Panc1 (cell line): ENCODE results near the gene ZBTB48. TPM values are rescaled to one million over a fixed set of nuclear protein-coding genes. Genes with fewer than 3 reads are reported as not detected.

Experiments
- ATAC-seq: fragments of 200-7000 bp; cut with Tn5 transposase; 2 replicates; pipeline ENCODE4 v1.9.1; 2020; ENCODE audit warnings: mild to moderate bottlenecking, moderate library complexity
- BruUV-seq: library from RNA; stranded (reverse); fragments of 400-500 nt; replicated peaks from 2 replicates; lab custom pipeline; 2021; lab: Mats Ljungman, UMichigan
- CTCF ChIA-PET: fragments of 300-600 bp; sonication (Branson Sonifier 250); formaldehyde crosslinking; loops from one replicate; lab custom pipeline; 2022; ENCODE audit warnings: antibody characterized with exemption; lab: Charles Lee
- POLR2A ChIA-PET: fragments of 300-600 bp; sonication (Branson Sonifier 250); formaldehyde crosslinking; loops from one replicate; lab custom pipeline; 2022; ENCODE audit warnings: antibody characterized with exemption; lab: Charles Lee
- DNase-seq: peaks from one replicate; pipeline ENCODE4 v3.0.0-alpha.2; 2010; ENCODE audit warnings: low read depth, low spot score
- H3K27ac ChIP-seq: 2 replicates; pipeline ENCODE4 v1.5.1; 2011; ENCODE audit warnings: mild to moderate bottlenecking, low read length, inconsistent platforms
- H3K27me3 ChIP-seq: fragments of 200-500 bp; sonication (Bioruptor generic); 2 replicates; pipeline ENCODE4 v1.6.0; 2014; ENCODE audit warnings: low read length, inconsistent platforms; ENCODE audit not compliant: control insufficient read depth, insufficient read depth
- H3K36me3 ChIP-seq: fragments of 200-500 bp; sonication (Bioruptor generic); 2 replicates; pipeline ENCODE4 v1.5.1; 2014; ENCODE audit warnings: inconsistent platforms, mild to moderate bottlenecking, low read length, moderate library complexity; ENCODE audit not compliant: control insufficient read depth, insufficient read depth
- H3K4me1 ChIP-seq: 2 replicates; pipeline ENCODE4 v1.5.1; 2011; ENCODE audit warnings: inconsistent platforms, mild to moderate bottlenecking, low read length, moderate library complexity; ENCODE audit not compliant: control insufficient read depth, insufficient read depth
- H3K4me3 ChIP-seq, 2 experiments: 2 replicates each; pipeline ENCODE4 v1.5.1; 2011 to 2012; ENCODE audit warnings: low read depth in 2 of 2, low read length in 2 of 2, mild to moderate bottlenecking in 2 of 2, inconsistent platforms in 1 of 2, moderate library complexity in 1 of 2
- H3K9me3 ChIP-seq: fragments of 200-500 bp; sonication (Bioruptor generic); 2 replicates; pipeline ENCODE4 v1.5.1; 2014; ENCODE audit warnings: low read depth, mild to moderate bottlenecking, inconsistent platforms, low read length, moderate library complexity; ENCODE audit not compliant: control insufficient read depth, insufficient read depth
- CTCF ChIP-seq: fragments of 450-650 bp; IDR thresholded peaks from 2 replicates; pipeline ENCODE4 v1.5.1; 2017; ENCODE audit warnings: mild to moderate bottlenecking
- POLR2AphosphoS5 ChIP-seq: IDR thresholded peaks from 2 replicates; pipeline ENCODE4 v1.6.1; 2012; ENCODE audit warnings: mild to moderate bottlenecking, low read depth, low read length, moderate library complexity
- SIN3A ChIP-seq: IDR thresholded peaks from 2 replicates; pipeline ENCODE4 v1.6.1; 2012; ENCODE audit warnings: low read depth, mild to moderate bottlenecking, low read length, moderate library complexity, borderline replicate concordance; ENCODE audit not compliant: insufficient read depth
- TCF7L2 ChIP-seq: IDR thresholded peaks from 2 replicates; pipeline ENCODE4 v1.6.1; 2011; ENCODE audit warnings: mild to moderate bottlenecking, low read depth, low read length, inconsistent platforms
- in situ Hi-C: cut with HindIII; loops from 2 replicates; pipeline ENCODE4 v1.10.0; 2016; ENCODE audit warnings: low sequenced_read_pairs, low pct_unique_long_range_greater_than_20kb
- intact Hi-C: fragments of 100-400 bp; cut with micrococcal nuclease; formaldehyde crosslinking; loops from one replicate; pipeline ENCODE4 v1.10.0; 2022; ENCODE audit not compliant: unreplicated experiment
- total RNA-seq: library from RNA; stranded (reverse); gene quantifications from one replicate; pipeline ENCODE4 v1.2.1, GENCODE V29; 2021; ENCODE audit not compliant: unreplicated experiment
- TF ChIP-seq, protein P1 (sequence below), 2 experiments: IDR thresholded peaks; 2 replicates each; pipeline ENCODE4 v1.6.1; 2011 to 2012; ENCODE audit warnings: low read depth in 2 of 2, control low read depth in 1 of 2, low read length in 1 of 2, mild to moderate bottlenecking in 1 of 2, moderate library complexity in 1 of 2; ENCODE audit not compliant: insufficient read depth in 1 of 2

Gene ZBTB48
- total RNA-seq, 1 experiment from 2014 or later: 40.7 TPM

GRCh38 chr1:6625584-6626149, 45.9 kb downstream of the ZBTB48 start:
- H3K9me3 ChIP-seq: no peaks in the 10 kb centered on the region
- TF ChIP-seq TCF7L2 (no peak), POLR2AphosphoS5 (no peak)
- no peaks in the 10 kb centered on the region for H3K27me3 ChIP-seq
- peak; percentile 36 for ATAC-seq
- in situ Hi-C loops (no loop called here), intact Hi-C loops (no loop called here)
- no peak for DNase-seq
- H3K27ac ChIP-seq: peak overlapping the region; percentile 69
- ChIA-PET CTCF (no interaction called here), POLR2A (interaction anchor here (0.7 kb wide), 1 partner anchor 478 kb away, joined by 4 read pairs; no protein-coding TSS in a partner anchor)
- peaks cover 2% of the 10 kb centered on the region; the same call in 1 of the 2 replicates for H3K36me3 ChIP-seq
- BruUV-seq: no TSS peak
- H3K4me1 ChIP-seq: peaks cover 32% of the 10 kb centered on the region
- peak overlapping the region; percentile 72 to 79 for H3K4me3 ChIP-seq

DNA sequence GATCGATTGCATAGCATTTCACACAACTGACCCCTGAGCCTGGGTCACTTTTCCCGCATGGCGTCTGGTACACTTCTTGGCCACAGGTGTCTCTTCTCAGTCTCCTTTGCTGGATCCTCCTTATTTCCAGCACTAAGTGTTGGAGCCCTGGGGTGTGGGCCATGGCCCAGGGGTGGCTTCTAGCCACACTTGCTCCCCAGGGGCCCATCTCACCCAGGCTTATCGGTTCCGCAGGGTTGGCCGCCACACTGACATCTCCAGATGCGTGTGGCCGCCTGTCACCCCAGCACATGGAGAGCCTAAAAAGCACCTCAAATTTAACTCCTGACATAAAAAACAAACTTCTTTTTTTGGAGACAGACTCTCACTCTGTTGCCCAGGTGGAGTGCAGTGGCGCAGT, 47.2 kb downstream of the ZBTB48 start:
- no peak for ATAC-seq
- DNase-seq: no peak
- BruUV-seq: no TSS peak
- intact Hi-C loops: no loop called here
- no peaks in the 10 kb centered on the region for H3K27me3 ChIP-seq
- in situ Hi-C loops: no loop called here
- POLR2A ChIA-PET: no interaction called here
- no peaks in the 10 kb centered on the region for H3K9me3 ChIP-seq
- no peak overlapping the region for H3K27ac ChIP-seq
- TF ChIP-seq CTCF (no peak), POLR2AphosphoS5 (no peak), SIN3A (no peak), TCF7L2 (no peak)
- TF ChIP-seq, protein P1, sequence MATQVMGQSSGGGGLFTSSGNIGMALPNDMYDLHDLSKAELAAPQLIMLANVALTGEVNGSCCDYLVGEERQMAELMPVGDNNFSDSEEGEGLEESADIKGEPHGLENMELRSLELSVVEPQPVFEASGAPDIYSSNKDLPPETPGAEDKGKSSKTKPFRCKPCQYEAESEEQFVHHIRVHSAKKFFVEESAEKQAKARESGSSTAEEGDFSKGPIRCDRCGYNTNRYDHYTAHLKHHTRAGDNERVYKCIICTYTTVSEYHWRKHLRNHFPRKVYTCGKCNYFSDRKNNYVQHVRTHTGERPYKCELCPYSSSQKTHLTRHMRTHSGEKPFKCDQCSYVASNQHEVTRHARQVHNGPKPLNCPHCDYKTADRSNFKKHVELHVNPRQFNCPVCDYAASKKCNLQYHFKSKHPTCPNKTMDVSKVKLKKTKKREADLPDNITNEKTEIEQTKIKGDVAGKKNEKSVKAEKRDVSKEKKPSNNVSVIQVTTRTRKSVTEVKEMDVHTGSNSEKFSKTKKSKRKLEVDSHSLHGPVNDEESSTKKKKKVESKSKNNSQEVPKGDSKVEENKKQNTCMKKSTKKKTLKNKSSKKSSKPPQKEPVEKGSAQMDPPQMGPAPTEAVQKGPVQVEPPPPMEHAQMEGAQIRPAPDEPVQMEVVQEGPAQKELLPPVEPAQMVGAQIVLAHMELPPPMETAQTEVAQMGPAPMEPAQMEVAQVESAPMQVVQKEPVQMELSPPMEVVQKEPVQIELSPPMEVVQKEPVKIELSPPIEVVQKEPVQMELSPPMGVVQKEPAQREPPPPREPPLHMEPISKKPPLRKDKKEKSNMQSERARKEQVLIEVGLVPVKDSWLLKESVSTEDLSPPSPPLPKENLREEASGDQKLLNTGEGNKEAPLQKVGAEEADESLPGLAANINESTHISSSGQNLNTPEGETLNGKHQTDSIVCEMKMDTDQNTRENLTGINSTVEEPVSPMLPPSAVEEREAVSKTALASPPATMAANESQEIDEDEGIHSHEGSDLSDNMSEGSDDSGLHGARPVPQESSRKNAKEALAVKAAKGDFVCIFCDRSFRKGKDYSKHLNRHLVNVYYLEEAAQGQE (IDR thresholded peaks at IDR 0.05; ENCODE audit: insufficient read depth in 1 of 2, low read depth in 2 of 2, low read length in 1 of 2): no peak
- H3K4me3 ChIP-seq: no peak overlapping the region
- H3K36me3 ChIP-seq: peaks cover 2% of the 10 kb centered on the region; the same call in 1 of the 2 replicates
- peaks cover 27% of the 10 kb centered on the region for H3K4me1 ChIP-seq
- CTCF ChIA-PET: no interaction called here

- no peak overlapping the region for H3K4me3 ChIP-seq
- H3K36me3 ChIP-seq: peaks cover 2% of the 10 kb centered on the region; the same call in 1 of the 2 replicates
- no TSS peak for BruUV-seq
- no peak for DNase-seq
- ATAC-seq: no peak
- H3K4me1 ChIP-seq: peaks cover 18% of the 10 kb centered on the region
- no peak for TF ChIP-seq CTCF
- TF ChIP-seq POLR2AphosphoS5: no peak
- no peak for TF ChIP-seq SIN3A
- no peak for TF ChIP-seq TCF7L2
- TF ChIP-seq, protein P1 (IDR thresholded peaks at IDR 0.05; ENCODE audit: insufficient read depth in 1 of 2, low read depth in 2 of 2, low read length in 1 of 2): no peak
- H3K27me3 ChIP-seq: no peaks in the 10 kb centered on the region
- intact Hi-C loops: no loop called here
- ChIA-PET CTCF (no interaction called here), POLR2A (no interaction called here)
- H3K9me3 ChIP-seq: no peaks in the 10 kb centered on the region
- in situ Hi-C loops: no loop called here
- no peak overlapping the region for H3K27ac ChIP-seq
Measured at GRCh38 chr1:6627841-6628545, 48.2 kb downstream of the ZBTB48 start.
